ENCODE measurements around the gene KLF16. TPM values are rescaled to one million over a fixed set of nuclear protein-coding genes. Genes with fewer than 3 reads are reported as not detected.
A peak's percentile ranks its signal among the peaks of the same experiment; 100 is the strongest.

KLF16 gene
- total RNA-seq, 1 donor from 2014 or later: 7.6 TPM

DNA sequence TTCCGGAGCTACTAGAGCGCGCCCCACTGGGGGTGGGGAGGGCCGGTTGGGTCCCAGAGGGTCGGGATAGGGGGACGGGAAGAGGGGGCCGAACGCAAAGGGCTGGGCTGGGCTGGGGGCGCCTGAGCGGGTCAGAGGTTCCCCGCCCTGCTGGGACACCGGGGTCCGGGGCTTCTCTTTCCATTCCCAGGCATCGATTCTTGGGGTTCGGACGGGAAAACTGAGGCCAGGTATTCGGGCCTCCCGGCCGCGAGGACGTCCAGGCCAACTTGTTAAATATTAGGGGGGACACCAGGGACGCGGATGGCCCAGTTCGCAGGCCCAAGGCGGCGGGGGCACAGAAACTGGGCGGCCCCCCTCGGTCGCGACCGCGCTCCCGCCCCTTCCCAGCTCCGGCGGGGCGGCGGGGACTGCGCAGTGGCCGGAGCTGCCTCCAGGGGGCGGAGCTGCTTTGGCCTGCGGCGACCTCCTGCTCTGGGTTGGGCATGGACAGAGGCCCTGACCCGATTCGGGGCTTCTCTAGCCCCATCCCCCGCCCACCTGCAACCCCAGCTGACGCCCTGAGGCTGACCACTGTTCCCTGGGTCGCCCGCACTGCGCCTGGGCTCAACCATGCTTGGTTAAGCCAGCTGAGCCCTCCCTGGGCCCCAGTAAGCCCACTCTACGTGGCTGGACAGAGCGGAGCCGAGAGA lies 1.2 kb upstream of the KLF16 start:
- Histone ChIP-seq H3K4me3 (peak overlapping the region; percentile 73 to 76), H3K36me3 (no peaks in the 10 kb centered on the region), H3K27ac (peak overlapping the region; percentile 82), H3K9me3 (no peaks in the 10 kb centered on the region), H3K4me1 (peaks cover 39% of the 10 kb centered on the region), H3K27me3 (no peaks in the 10 kb centered on the region)
- no peak for DNase-seq (ENCODE audit: extremely low spot score in 2 of 2)
- intact Hi-C loops (cut with DNase I): no loop called here
- TF ChIP-seq POLR2A (IDR thresholded peaks at IDR 0.05) (no peak), POLR2AphosphoS5 (IDR thresholded peaks at IDR 0.05; ENCODE audit: insufficient read depth in 1 of 2, low read depth in 1 of 2) (peak in 1 of 2 donors; percentile 43)
- TF ChIP-seq, protein P1, sequence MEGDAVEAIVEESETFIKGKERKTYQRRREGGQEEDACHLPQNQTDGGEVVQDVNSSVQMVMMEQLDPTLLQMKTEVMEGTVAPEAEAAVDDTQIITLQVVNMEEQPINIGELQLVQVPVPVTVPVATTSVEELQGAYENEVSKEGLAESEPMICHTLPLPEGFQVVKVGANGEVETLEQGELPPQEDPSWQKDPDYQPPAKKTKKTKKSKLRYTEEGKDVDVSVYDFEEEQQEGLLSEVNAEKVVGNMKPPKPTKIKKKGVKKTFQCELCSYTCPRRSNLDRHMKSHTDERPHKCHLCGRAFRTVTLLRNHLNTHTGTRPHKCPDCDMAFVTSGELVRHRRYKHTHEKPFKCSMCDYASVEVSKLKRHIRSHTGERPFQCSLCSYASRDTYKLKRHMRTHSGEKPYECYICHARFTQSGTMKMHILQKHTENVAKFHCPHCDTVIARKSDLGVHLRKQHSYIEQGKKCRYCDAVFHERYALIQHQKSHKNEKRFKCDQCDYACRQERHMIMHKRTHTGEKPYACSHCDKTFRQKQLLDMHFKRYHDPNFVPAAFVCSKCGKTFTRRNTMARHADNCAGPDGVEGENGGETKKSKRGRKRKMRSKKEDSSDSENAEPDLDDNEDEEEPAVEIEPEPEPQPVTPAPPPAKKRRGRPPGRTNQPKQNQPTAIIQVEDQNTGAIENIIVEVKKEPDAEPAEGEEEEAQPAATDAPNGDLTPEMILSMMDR (IDR thresholded peaks at IDR 0.05): peak; percentile 54 to 72 (median 57)

- DNase-seq (ENCODE audit: extremely low spot score in 2 of 2): no peak
- H3K4me1 ChIP-seq: peaks cover 47% of the 10 kb centered on the region
- peak overlapping the region; percentile 82 for H3K27ac ChIP-seq
- H3K27me3 ChIP-seq: no peaks in the 10 kb centered on the region
- H3K36me3 ChIP-seq: no peaks in the 10 kb centered on the region
- TF ChIP-seq, protein P1 (IDR thresholded peaks at IDR 0.05): no peak
- TF ChIP-seq POLR2A (IDR thresholded peaks at IDR 0.05) (no peak), POLR2AphosphoS5 (IDR thresholded peaks at IDR 0.05; ENCODE audit: insufficient read depth in 1 of 2, low read depth in 1 of 2) (peak in 1 of 2 donors; percentile 75)
- H3K9me3 ChIP-seq: no peaks in the 10 kb centered on the region
- H3K4me3 ChIP-seq: peak overlapping the region; percentile 73 to 76
- intact Hi-C loops (cut with DNase I): no loop called here
Observed at GRCh38 chr19:1863638-1864479, 480 bp upstream of the KLF16 start.

- H3K36me3 ChIP-seq: no peaks in the 10 kb centered on the region
- peak overlapping the region; percentile 21 for H3K27ac ChIP-seq
- no peaks in the 10 kb centered on the region for H3K27me3 ChIP-seq
- peaks cover 59% of the 10 kb centered on the region for H3K4me1 ChIP-seq
- H3K4me3 ChIP-seq: peak overlapping the region; percentile 73 to 76
- no peaks in the 10 kb centered on the region for H3K9me3 ChIP-seq
- TF ChIP-seq POLR2A (IDR thresholded peaks at IDR 0.05) (no peak), POLR2AphosphoS5 (IDR thresholded peaks at IDR 0.05; ENCODE audit: insufficient read depth in 1 of 2, low read depth in 1 of 2) (no peak)
- TF ChIP-seq, protein P1 (IDR thresholded peaks at IDR 0.05): no peak
- DNase-seq (ENCODE audit: extremely low spot score in 2 of 2): no peak
- intact Hi-C loops (cut with DNase I): no loop called here
Observed at GRCh38 chr19:1862424-1863327, 703 bp downstream of the KLF16 start.

- Histone ChIP-seq H3K4me1 (peaks cover 65% of the 10 kb centered on the region), H3K27me3 (no peaks in the 10 kb centered on the region)
- intact Hi-C loops (cut with DNase I): no loop called here
Observed at GRCh38 chr19:1862068-1862423, 1.3 kb downstream of the KLF16 start.

More at GRCh38 chr19:1862068-1862423, 1.3 kb downstream of the KLF16 start:
- H3K27ac ChIP-seq: peak overlapping the region; percentile 21
- DNase-seq (ENCODE audit: extremely low spot score in 2 of 2): no peak
- no peak for TF ChIP-seq POLR2A (IDR thresholded peaks at IDR 0.05)
- TF ChIP-seq POLR2AphosphoS5 (IDR thresholded peaks at IDR 0.05; ENCODE audit: insufficient read depth in 1 of 2, low read depth in 1 of 2): no peak
- TF ChIP-seq, protein P1 (IDR thresholded peaks at IDR 0.05): no peak
- H3K4me3 ChIP-seq: peak overlapping the region; percentile 73 to 76
- H3K9me3 ChIP-seq: no peaks in the 10 kb centered on the region
- no peaks in the 10 kb centered on the region for H3K36me3 ChIP-seq
